Upper lobe of left lung (tissue), 6 donors: ENCODE data around the gene TBC1D25. TPM values are rescaled to one million over a fixed set of nuclear protein-coding genes. Genes with fewer than 3 reads are reported as not detected.

ENCODE experiments used
- ATAC-seq, 2 donors: fragments of 200-7000 bp; cut with Tn5 transposase; one replicate each; pipeline ENCODE4 v1.9.1; 2022; ENCODE audit warnings: mild to moderate bottlenecking in 2 of 2, moderate library complexity in 2 of 2; ENCODE audit not compliant: low FRiP score in 2 of 2
- DNase-seq, 2 donors: peaks; one replicate each; pipeline ENCODE4 v3.0.0-alpha.2; 2019 to 2020
- H3K27ac ChIP-seq, 4 donors: fragments of 200-600 bp; sonication (generic); one replicate each; pipeline ENCODE4 v1.5.1; 2016 to 2019
- H3K27me3 ChIP-seq, 4 donors: fragments of 200-600 bp; sonication (generic); one replicate each; pipeline ENCODE4 v1.5.1; 2017 to 2019
- H3K36me3 ChIP-seq, 4 donors: fragments of 200-600 bp; sonication (generic); one replicate each; pipeline ENCODE4 v1.5.1; 2016 to 2019
- H3K4me1 ChIP-seq, 4 donors: fragments of 200-600 bp; sonication (generic); one replicate each; pipeline ENCODE4 v1.5.1; 2018 to 2019
- H3K4me3 ChIP-seq, 4 donors: fragments of 200-600 bp; sonication (generic); one replicate each; pipeline ENCODE4 v1.5.1; 2017 to 2019; ENCODE audit warnings: mild to moderate bottlenecking in 2 of 4, moderate library complexity in 1 of 4
- H3K9me3 ChIP-seq, 4 donors: fragments of 200-600 bp; sonication (generic); one replicate each; pipeline ENCODE4 v1.5.1; 2018 to 2019
- EP300 ChIP-seq, 4 donors: sonication (generic); formaldehyde crosslinking; IDR thresholded peaks; one replicate each; pipeline ENCODE4 v1.5.1; 2017; ENCODE audit warnings: antibody characterized with exemption in 4 of 4, control low read depth in 2 of 4
- POLR2A ChIP-seq, 4 donors: fragments of 450-650 bp; IDR thresholded peaks; one replicate each; pipeline ENCODE4 v1.5.1; 2016 to 2017; ENCODE audit warnings: antibody characterized with exemption in 4 of 4, mild to moderate bottlenecking in 2 of 4
- POLR2AphosphoS5 ChIP-seq, 2 donors: sonication (generic); formaldehyde crosslinking; IDR thresholded peaks; one replicate each; pipeline ENCODE4 v1.5.1; 2017; ENCODE audit warnings: antibody characterized with exemption in 2 of 2
- WGBS, 2 donors: methylation state at CpG; one replicate each; pipeline ENCODE4 v1.1.5; 2017 to 2018; 5-methylcytosine and 5-hydroxymethylcytosine counted together
- total RNA-seq, 6 donors: library from RNA; depleted of rRNA in 4 of 6; stranded (reverse); fragments of >200 nt in 4 of 6; gene quantifications; one replicate each; pipeline versions ENCODE4 v1.1.0 to v1.2.1, GENCODE V29; 2016 to 2021
- TF ChIP-seq, protein P1 (sequence below), 6 experiments: fragments of 450-650 bp in 4 of 6; fragments of 200-600 bp in 2 of 6; sonication (generic) in 2 of 6; IDR thresholded peaks; one replicate each; pipeline ENCODE4 v1.5.1; 2016 to 2019; ENCODE audit warnings: antibody characterized with exemption in 6 of 6
- donor health status: DM: no; HTN: no; CAD: no; lungs with moderate emphysema.
- donor health status: DM: no; HTN: yes; CAD: no; lungs with severe emphysema.

Gene TBC1D25, protein sequence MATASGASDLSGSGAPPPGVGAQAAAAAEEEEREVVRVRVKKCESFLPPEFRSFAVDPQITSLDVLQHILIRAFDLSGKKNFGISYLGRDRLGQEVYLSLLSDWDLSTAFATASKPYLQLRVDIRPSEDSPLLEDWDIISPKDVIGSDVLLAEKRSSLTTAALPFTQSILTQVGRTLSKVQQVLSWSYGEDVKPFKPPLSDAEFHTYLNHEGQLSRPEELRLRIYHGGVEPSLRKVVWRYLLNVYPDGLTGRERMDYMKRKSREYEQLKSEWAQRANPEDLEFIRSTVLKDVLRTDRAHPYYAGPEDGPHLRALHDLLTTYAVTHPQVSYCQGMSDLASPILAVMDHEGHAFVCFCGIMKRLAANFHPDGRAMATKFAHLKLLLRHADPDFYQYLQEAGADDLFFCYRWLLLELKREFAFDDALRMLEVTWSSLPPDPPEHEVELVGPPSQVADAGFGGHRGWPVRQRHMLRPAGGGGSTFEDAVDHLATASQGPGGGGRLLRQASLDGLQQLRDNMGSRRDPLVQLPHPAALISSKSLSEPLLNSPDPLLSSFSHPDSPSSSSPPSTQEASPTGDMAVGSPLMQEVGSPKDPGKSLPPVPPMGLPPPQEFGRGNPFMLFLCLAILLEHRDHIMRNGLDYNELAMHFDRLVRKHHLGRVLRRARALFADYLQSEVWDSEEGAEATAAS
- 10 to 100 TPM; 15.2 to 26.4 (median 18.8) TPM for total RNA-seq

DNA sequence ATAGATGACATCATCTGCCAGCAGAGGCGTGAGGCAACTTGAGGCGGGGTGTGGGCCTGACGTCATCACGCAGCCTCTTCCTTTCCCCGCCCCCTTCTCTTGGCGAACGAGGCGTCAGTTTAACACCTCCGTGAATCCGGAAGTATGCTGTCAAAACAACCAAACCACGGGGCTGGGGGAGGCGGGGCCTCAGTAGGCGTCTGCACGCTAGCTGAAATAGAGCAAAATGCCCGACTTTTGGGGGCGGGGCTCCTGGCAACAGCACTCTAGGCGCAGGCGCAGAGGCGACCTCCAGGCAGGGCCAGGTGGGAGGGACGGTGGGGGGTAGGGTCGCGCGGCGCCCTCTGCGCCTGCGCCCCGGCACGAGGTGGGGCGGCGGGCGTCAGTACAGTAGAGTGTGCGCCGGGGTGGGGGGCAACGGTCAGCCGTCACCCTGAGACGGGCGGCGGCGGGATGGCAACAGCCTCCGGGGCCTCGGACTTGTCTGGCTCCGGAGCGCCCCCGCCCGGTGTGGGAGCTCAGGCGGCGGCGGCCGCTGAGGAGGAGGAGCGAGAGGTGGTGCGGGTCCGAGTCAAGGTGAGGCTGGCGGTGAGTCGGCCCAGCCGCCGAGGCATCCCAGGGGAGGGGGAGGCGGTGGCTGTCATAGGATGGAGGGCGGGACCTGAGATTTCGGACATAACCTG lies at the start of gene TBC1D25:
TSS of gene TBC1D25 (plus strand) at position 370 of the 683 bp plus-strand sequence. CDS start at position 454, 84 bp downstream.
- TF ChIP-seq EP300 (IDR thresholded peaks at IDR 0.05) (peak in 1 of 4 donors; percentile 47), POLR2AphosphoS5 (IDR thresholded peaks at IDR 0.05) (peak; percentile 70 to 78), POLR2A (IDR thresholded peaks at IDR 0.05) (peak in 3 of 4 donors; percentile 39 to 68 (median 51))
- TF ChIP-seq, protein P1, sequence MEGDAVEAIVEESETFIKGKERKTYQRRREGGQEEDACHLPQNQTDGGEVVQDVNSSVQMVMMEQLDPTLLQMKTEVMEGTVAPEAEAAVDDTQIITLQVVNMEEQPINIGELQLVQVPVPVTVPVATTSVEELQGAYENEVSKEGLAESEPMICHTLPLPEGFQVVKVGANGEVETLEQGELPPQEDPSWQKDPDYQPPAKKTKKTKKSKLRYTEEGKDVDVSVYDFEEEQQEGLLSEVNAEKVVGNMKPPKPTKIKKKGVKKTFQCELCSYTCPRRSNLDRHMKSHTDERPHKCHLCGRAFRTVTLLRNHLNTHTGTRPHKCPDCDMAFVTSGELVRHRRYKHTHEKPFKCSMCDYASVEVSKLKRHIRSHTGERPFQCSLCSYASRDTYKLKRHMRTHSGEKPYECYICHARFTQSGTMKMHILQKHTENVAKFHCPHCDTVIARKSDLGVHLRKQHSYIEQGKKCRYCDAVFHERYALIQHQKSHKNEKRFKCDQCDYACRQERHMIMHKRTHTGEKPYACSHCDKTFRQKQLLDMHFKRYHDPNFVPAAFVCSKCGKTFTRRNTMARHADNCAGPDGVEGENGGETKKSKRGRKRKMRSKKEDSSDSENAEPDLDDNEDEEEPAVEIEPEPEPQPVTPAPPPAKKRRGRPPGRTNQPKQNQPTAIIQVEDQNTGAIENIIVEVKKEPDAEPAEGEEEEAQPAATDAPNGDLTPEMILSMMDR (IDR thresholded peaks at IDR 0.05) = peak; percentile 15 to 58 (median 30)
- peak; percentile 95 to 97 for ATAC-seq
- H3K9me3 ChIP-seq = peaks cover 0 to 7% (median 0%) of the 10 kb centered on the region in 4 donors
- WGBS, 2 donors = 0 to 31% methylated on average over 9 to 51 of the region's 59 CpGs
- no peaks in the 10 kb centered on the region for H3K27me3 ChIP-seq
- H3K4me1 ChIP-seq = peaks cover 0 to 7% (median 0%) of the 10 kb centered on the region in 4 donors
- H3K4me3 ChIP-seq = peak within 1 kb of the TSS; percentile 40 to 71 (median 66)
- DNase-seq = peak; percentile 94 to 98
- H3K36me3 ChIP-seq = peaks cover 0 to 7% (median 3%) of the 10 kb centered on the region in 4 donors
- H3K27ac ChIP-seq = peak within 1 kb of the TSS; percentile 86 to 95 (median 92)

GRCh38 chrX:48489892-48490291 lies 49.6 kb upstream of the TBC1D25 start:
- DNase-seq (no peak), ATAC-seq (no peak)
- no peak overlapping the region for H3K4me3 ChIP-seq
- no peaks in the 10 kb centered on the region for H3K27me3 ChIP-seq
- no peak overlapping the region for H3K27ac ChIP-seq
- H3K9me3 ChIP-seq = peaks cover 0 to 4% (median 0%) of the 10 kb centered on the region in 4 donors
- H3K36me3 ChIP-seq = no peaks in the 10 kb centered on the region
- WGBS, 2 donors = 38 to 63% methylated on average over 1 to 2 of the region's 2 CpGs
- no peaks in the 10 kb centered on the region for H3K4me1 ChIP-seq
- no peak for TF ChIP-seq POLR2AphosphoS5 (IDR thresholded peaks at IDR 0.05)
- TF ChIP-seq, protein P1 (IDR thresholded peaks at IDR 0.05) = no peak
- TF ChIP-seq EP300 (IDR thresholded peaks at IDR 0.05) = no peak
- no peak for TF ChIP-seq POLR2A (IDR thresholded peaks at IDR 0.05)

DNA sequence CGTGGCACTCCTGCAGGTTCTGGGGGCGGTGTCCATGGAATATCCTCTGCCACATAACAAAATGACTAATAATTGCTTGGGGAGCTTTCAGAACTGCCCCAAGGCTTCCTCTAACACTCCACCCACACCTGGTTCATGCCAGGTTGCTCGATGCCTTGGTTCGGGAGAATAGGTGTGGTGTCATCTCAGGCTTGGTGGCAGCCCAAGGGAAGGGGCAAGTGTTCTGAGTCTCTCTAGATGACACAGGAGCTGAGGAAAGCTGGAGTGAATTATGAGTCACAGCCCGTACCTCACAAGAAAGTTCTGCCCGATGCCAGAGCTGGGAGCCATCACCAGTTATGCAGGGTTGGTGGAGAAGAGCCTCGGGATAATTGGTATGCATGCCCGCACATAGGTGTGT lies 48.9 kb upstream of the TBC1D25 start:
- no peak for DNase-seq
- H3K36me3 ChIP-seq = no peaks in the 10 kb centered on the region
- 78 to 87% methylated on average over 3 to 8 of the region's 8 CpGs for WGBS, 2 donors
- ATAC-seq = no peak
- TF ChIP-seq POLR2AphosphoS5 (IDR thresholded peaks at IDR 0.05) (no peak), EP300 (IDR thresholded peaks at IDR 0.05) (no peak), POLR2A (IDR thresholded peaks at IDR 0.05) (no peak)
- TF ChIP-seq, protein P1 (IDR thresholded peaks at IDR 0.05) = no peak
- H3K4me1 ChIP-seq = no peaks in the 10 kb centered on the region
- H3K4me3 ChIP-seq = no peak overlapping the region
- peaks cover 0 to 8% (median 0%) of the 10 kb centered on the region in 4 donors for H3K9me3 ChIP-seq
- H3K27me3 ChIP-seq = no peaks in the 10 kb centered on the region
- no peak overlapping the region for H3K27ac ChIP-seq

DNA sequence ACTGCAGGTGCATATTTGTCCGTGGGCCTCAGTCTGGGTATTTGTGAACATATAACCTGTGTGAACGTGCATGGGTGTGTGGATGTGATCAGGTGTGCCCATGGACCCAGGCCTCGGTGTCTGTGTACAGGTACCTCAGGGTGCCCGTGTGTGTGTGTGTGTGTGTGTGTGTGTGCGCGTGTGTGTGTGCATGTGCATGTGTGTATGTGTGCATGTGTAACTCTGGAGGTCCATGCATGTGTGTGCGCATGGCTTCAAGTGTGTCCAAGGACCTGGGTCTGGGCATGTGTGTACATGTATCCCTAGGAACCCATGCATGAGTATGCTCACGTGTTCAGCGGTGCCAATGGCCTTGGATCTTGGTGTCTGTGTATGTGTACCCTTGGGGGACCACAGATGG lies 47.7 kb upstream of the TBC1D25 start:
- no peaks in the 10 kb centered on the region for H3K4me1 ChIP-seq
- DNase-seq (no peak), ATAC-seq (no peak)
- H3K27ac ChIP-seq = no peak overlapping the region
- no peak for TF ChIP-seq POLR2AphosphoS5 (IDR thresholded peaks at IDR 0.05)
- TF ChIP-seq POLR2A (IDR thresholded peaks at IDR 0.05) = no peak
- no peak for TF ChIP-seq EP300 (IDR thresholded peaks at IDR 0.05)
- TF ChIP-seq, protein P1 (IDR thresholded peaks at IDR 0.05) = no peak
- WGBS, 2 donors = 84 to 100% methylated on average over 1 to 8 of the region's 9 CpGs
- no peak overlapping the region for H3K4me3 ChIP-seq
- peaks cover 0 to 8% (median 0%) of the 10 kb centered on the region in 4 donors for H3K9me3 ChIP-seq
- no peaks in the 10 kb centered on the region for H3K36me3 ChIP-seq
- H3K27me3 ChIP-seq = no peaks in the 10 kb centered on the region
